UCSD-AML1 (cell line): ENCODE measurements around the gene NOX4.
"Not testable (repeated sequence)": the region's sequence is repeated elsewhere in the genome, so short reads cannot be mapped to it uniquely, and the experiment has no call there.

ENCODE experiments used
- DNase-seq: peaks from one replicate; lab custom pipeline; 2025; ENCODE audit not compliant: unreplicated experiment; lab: John Stamatoyannopoulos, UW

The NOX4 gene

DNA sequence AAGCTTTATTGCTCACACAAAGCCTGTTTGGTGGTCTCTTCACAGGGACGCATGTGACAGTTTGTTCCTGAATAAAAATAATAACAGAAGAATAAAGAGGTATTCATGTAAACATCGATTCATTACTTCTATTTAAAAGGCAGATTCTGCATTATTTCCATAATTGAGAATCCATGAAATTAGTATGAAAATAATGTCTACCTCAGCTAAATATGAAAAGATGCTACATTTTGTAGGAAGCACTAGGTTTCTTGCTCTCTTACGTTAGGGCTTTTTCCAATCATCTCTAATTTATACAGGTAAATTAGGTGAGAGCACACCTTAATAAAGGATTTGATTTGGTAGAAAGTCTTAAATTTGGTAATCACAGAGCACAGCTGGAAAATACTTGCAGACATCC is 103.7 kb downstream of the NOX4 start:
- DNase-seq = not testable (repeated sequence)

DNA sequence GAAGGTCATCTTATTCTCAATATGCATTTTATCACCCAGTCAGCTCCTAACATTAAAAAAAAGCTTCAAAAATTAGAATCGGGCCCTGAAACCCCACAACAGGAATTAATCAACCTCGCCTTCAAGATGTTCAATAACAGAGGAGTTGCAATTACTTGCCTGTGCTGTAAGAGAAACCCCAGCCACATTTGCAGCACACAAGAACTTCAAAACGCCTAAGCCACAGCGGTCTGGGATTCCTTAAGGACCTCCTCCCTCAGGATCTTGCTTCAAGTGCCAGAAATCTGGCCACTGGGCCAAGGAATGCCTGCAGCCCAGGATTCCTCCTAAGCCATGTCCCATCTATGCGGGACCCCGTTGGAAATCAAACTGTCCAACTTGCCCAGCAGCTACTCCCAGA is 108.2 kb downstream of the NOX4 start:
- not testable (repeated sequence) for DNase-seq

DNA sequence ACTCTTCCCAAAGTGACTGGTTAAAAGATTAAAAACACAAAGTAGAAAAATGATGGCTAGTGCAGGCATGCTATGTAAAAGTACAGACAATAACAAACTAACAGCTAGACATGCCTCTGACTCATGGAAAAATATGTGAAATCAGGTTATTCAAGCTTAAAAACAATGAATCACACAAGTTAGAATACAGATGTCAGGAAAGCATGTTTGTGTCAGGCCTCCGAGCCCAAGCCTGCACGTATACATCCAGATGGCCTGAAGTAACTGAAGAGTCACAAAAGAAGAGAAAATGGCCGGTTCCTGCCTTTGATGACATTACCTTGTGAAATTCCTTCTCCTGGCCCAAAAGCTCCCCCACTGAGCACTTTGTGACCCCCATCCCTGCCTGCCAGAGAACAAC is 110.1 kb downstream of the NOX4 start:
- DNase-seq = no peak

DNA sequence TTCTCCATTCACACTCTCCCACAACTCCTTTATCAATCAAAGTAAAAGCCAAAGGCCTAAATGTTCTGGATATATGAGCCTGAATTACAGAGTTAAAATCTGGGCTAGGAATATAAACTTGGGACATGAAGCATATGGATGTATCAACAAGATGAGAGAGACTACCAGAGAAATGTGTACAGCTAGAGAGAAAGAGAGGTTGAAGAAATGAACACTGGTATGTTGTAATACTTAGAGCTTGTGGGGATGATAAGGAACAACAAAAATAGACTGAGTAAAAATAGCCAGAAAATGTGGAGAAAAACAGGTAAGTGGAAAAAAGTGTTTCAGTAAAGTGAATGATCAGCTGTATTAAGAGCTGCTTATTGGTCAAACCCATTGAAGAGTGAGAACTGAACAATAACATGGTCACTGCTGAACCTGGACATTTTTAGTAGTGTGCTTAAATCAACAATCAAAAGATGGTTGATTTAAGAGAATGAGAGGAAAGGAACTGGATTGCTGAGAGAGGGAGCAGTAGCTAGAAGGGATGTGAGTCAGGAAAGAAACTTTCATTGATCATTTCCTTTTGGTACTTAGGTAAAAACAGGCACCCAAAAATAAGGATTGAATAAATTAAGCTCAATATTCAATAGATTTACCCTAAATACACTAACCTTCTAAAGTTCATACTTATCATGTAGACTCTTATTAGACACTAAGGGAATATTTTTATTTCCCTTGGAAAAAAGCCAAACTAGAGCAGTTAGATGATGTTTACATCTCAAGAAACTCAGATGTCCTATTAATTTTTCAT is 111.0 kb downstream of the NOX4 start:
- DNase-seq = not testable (repeated sequence)

DNA sequence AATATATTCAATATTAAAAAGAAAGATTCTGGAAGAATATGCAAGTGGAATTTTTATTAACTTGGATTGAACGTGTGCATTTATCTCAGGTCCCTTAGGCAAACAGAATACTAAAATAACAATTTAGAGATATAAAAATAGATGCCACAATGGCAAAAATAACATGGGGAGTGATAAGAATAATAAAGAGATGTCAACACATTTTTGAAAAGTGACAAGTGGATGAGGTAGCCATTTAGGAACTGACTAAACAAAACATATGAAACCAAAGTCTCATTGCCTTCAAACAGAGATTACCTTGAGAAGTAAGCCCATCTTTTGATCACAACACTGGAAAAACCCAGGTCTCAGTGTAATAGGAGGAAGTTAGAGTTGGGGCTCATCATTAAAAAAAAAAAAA is 112.2 kb downstream of the NOX4 start:
- DNase-seq = not testable (repeated sequence)

- not testable (repeated sequence) for DNase-seq
These were observed 121.8 kb downstream of the NOX4 start for GRCh38 chr11:89369356-89369755.

DNA sequence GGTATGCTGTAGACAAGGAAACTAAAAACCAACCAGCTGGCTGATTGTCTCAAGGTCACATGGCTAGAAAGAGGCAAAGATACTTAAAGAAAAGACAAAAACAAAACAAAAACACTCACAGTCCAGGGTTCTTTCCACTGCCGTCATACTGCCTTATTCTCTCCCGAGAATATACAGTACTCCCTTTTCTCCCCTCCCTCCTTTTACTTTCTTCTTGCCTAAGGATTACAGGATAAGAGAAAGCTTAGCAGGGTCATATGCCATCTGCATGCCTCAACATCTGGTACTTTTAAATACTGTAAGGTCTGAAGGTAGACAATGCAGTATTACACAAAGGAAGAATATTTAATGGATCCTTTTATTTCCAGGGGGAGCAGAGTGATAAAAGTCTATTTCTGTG is 126.3 kb downstream of the NOX4 start:
- DNase-seq = not testable (repeated sequence)

GRCh38 chr11:89361734-89362133 is 129.4 kb downstream of the NOX4 start:
- no peak for DNase-seq

DNA sequence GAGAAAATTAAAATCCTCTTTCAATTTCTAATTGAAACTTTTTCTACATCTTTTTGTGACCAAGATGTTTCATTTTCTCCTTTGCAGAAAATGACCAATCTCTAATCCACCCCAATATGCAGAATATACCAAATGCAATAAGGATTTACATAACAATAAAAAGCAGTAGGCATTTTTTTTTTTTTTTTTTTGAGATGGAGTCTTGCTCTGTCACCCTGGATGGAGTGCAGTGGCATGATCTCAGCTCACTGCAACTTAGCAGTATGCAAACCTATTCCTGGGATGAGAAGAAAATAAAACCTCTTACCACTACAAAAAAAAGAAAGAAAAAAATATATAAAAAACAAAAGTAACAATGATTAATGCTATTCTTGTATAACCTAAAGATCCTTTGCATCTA is 132.0 kb downstream of the NOX4 start:
- DNase-seq = not testable (repeated sequence)

GRCh38 chr11:89358761-89359160 is 132.4 kb downstream of the NOX4 start:
- DNase-seq = no peak

GRCh38 chr11:89355646-89356045 is 135.5 kb downstream of the NOX4 start:
- DNase-seq = no peak

GRCh38 chr11:89354513-89354912 is 136.7 kb downstream of the NOX4 start:
- DNase-seq = not testable (repeated sequence)

GRCh38 chr11:89347071-89347470 is 144.1 kb downstream of the NOX4 start:
- no peak for DNase-seq

DNA sequence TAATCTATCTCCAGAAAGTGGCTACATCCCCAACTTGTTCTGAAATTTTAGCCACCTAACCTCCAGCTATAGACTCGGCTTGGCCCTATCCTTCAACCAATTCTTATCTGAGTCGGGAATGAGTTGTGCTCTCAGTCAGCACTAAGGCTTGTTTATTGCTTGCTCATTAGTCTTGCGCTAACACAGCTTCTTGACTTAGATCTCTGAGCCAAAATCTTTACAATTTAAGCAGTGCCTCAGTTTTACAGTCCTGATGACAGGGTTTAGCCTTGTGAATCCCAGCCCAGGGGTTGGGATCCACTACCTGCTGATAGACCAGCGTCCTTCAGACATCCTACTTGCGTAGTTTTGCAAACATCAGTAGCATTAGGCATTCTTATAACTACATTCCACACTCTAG is 144.6 kb downstream of the NOX4 start:
- DNase-seq = no peak

GRCh38 chr11:89342880-89343572 is 148.1 kb downstream of the NOX4 start:
- not testable (repeated sequence) for DNase-seq

DNA sequence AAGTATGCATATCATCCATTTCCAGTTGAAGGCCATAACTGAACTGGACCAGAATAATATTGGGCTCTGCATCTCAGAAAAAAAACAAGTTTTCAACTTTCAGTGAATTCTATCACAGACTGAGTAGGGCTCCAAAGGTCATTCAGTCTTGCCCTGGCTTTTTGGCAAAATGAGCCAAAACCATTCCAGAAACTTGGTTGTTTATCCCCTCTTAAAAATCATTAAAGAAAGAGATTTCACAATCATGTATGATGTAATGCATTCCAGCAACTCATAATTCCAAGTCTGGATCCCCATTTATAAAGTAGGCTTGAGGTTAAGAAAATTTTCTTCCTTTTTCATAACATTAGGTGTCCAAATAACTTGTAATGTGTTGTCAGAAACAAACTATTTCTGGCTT is 150.7 kb downstream of the NOX4 start:
- not testable (repeated sequence) for DNase-seq

- DNase-seq = not testable (repeated sequence)
These were observed 153.1 kb downstream of the NOX4 start for GRCh38 chr11:89338073-89338472.

- DNase-seq = not testable (repeated sequence)
These were observed 154.0 kb downstream of the NOX4 start for GRCh38 chr11:89337100-89337650.

DNA sequence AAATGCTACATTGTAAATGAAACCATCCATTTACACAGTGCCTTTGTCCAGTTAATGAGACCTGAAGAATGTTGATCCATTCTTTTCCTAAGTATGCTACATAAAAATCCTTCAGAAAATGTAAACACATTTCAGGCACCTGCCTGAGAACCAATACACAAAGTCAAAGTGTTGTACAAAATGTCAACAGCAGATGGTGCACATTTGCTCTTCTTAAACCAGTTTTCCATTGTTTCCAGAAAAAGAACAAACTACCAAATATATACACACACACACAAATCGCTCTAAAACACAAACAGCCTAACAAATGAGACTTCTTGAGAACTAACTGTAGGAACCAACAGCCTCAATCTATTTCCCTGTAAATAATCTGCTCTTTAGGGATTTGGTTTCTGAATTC is 157.5 kb downstream of the NOX4 start:
- DNase-seq = not testable (repeated sequence)

- DNase-seq = not testable (repeated sequence)
These were observed 159.2 kb downstream of the NOX4 start for GRCh38 chr11:89331940-89332339.

DNA sequence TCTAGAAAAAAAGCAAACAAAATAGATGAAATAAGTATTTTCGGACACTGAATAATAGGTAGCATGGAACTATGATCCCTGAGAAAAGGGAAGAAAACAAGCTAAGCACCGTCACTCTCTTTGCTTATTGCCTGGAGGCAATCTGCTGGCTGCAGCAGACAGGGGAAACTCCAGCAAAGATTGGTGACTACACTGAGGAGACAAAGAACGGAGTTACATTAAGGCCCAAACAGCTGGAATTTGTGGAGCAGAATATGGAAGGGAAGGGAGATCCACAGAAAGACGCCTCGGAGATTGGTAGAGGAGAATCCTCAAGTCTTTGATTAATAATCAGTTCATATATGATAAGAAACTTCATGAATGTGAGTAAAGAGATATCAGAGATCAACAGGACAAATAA is 163.3 kb downstream of the NOX4 start:
- DNase-seq = no peak

DNA sequence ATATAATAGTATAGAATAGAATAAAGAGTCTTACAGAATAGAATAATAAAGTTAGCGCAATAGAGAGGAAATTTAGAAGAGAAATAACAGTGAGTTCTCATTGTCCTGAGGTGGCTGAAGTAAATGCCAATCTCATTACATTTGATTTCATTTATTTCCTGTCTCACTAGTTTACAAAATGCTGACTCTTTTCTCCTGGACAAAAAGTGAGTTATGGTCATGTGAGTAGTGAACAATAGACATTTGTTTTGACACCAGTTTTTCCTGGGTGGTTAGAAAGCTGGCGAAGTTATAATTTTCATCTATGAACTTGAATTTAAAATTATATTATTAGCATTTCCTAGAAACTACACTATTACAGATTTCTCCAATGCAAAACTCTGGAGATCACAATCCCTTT is 169.8 kb downstream of the NOX4 start:
- DNase-seq = no peak
